HepG2 (cell line): ENCODE results near the gene ELFN1. TPM values are rescaled to one million over a fixed set of nuclear protein-coding genes. Genes with fewer than 3 reads are reported as not detected.

Experiments
- ATAC-seq: fragments of 200-7000 bp; cut with Tn5 transposase; 3 replicates; pipeline ENCODE4 v1.9.1; 2020; ENCODE audit warnings: mild to moderate bottlenecking, moderate library complexity
- BruUV-seq: library from RNA; stranded (reverse); fragments of 400-500 nt; replicated peaks from 2 replicates; lab custom pipeline; 2021; lab: Mats Ljungman, UMichigan
- CTCF ChIA-PET: fragments of 300-600 bp; formaldehyde crosslinking; extraction: SDS; loops from one replicate; lab custom pipeline; 2021; ENCODE audit warnings: low total read pairs, inconsistent platforms, low intra/inter-chr PET ratio; lab: Yijun Ruan, JAX
- POLR2A ChIA-PET: fragments of 350-600 bp; sonication (Branson Sonifier 250); formaldehyde crosslinking; loops from one replicate; lab custom pipeline; 2020; ENCODE audit warnings: antibody characterized with exemption, inconsistent platforms; lab: Yijun Ruan, JAX
- DNase-seq: peaks from one replicate; pipeline ENCODE4 v3.0.0-alpha.2; 2015; ENCODE audit warnings: low spot score
- FAIRE-seq: peaks from 3 replicates; lab custom pipeline; 2011; peaks lifted over from hg19 to GRCh38; lab: Jason Lieb, UNC
- H2AFZ ChIP-seq: one replicate; pipeline ENCODE4 v1.6.1; 2011; ENCODE audit warnings: low read length, inconsistent platforms
- H3K27ac ChIP-seq: fragments of 300-600 bp; 3 replicates; pipeline ENCODE4 v1.8.0; 2011; ENCODE audit warnings: mixed run types, mild to moderate bottlenecking, mixed read lengths, low read length, inconsistent platforms; ENCODE audit not compliant: insufficient read depth; ENCODE audit errors: extremely low read length
- H3K27me3 ChIP-seq, 2 experiments: fragments of 200-600 bp in 1 of 2; 2 replicates in 1 of 2; 3 replicates in 1 of 2; pipeline versions ENCODE4 v1.6.0 to v1.8.0; 2011; ENCODE audit warnings: low read length in 2 of 2, mild to moderate bottlenecking in 2 of 2, moderate library complexity in 2 of 2, inconsistent platforms in 1 of 2; ENCODE audit not compliant: insufficient read depth in 2 of 2, control insufficient read depth in 1 of 2
- H3K36me3 ChIP-seq, 2 experiments: fragments of 200-600 bp in 1 of 2; replicated peaks in 1 of 2; 2 replicates in 1 of 2; 3 replicates in 1 of 2; pipeline versions ENCODE4 v1.5.1 to v1.8.0; 2011; ENCODE audit warnings: low read length in 2 of 2, inconsistent platforms in 1 of 2; ENCODE audit not compliant: insufficient read depth in 2 of 2, control insufficient read depth in 1 of 2
- H3K4me1 ChIP-seq: 2 replicates; pipeline ENCODE4 v1.5.1; 2012; ENCODE audit warnings: low read length, inconsistent platforms; ENCODE audit not compliant: insufficient read depth
- H3K4me2 ChIP-seq: 2 replicates; pipeline ENCODE4 v1.6.0; 2011; ENCODE audit warnings: low read depth, low read length, inconsistent platforms
- H3K4me3 ChIP-seq, 3 experiments: fragments of 200-600 bp in 1 of 3; sonication (generic), shearing (Covaris generic) in 1 of 3; replicated peaks in 1 of 3; 2 replicates each; pipeline ENCODE4 v1.5.1; 2011 to 2016; ENCODE audit warnings: low read length in 3 of 3, inconsistent platforms in 2 of 3, low read depth in 2 of 3, mild to moderate bottlenecking in 2 of 3, control low read depth in 1 of 3, mixed read lengths in 1 of 3; ENCODE audit not compliant: insufficient read depth in 1 of 3
- H3K79me2 ChIP-seq: one replicate; pipeline ENCODE4 v1.6.1; 2011; ENCODE audit warnings: low read length, inconsistent platforms; ENCODE audit not compliant: insufficient read depth
- H3K9ac ChIP-seq: 2 replicates; pipeline ENCODE4 v1.6.0; 2011; ENCODE audit warnings: mild to moderate bottlenecking, low read depth, low read length, inconsistent platforms; ENCODE audit not compliant: insufficient read depth
- H3K9me3 ChIP-seq: 2 replicates; pipeline ENCODE4 v1.5.1; 2012; ENCODE audit warnings: mild to moderate bottlenecking, low read length
- H4K20me1 ChIP-seq: 2 replicates; pipeline ENCODE4 v1.6.0; 2011; ENCODE audit warnings: inconsistent platforms, mild to moderate bottlenecking, low read length, moderate library complexity; ENCODE audit not compliant: insufficient read depth
- CENPT ChIP-seq: sonication (generic); formaldehyde crosslinking; IDR thresholded peaks from 2 replicates; pipeline ENCODE4 v1.8.0; 2022; ENCODE audit warnings: low read depth, mild to moderate bottlenecking, moderate library complexity, missing genetic modification reagents
- EEA1 ChIP-seq: sonication (generic); formaldehyde crosslinking; IDR thresholded peaks from 2 replicates; pipeline ENCODE4 v1.5.1; 2020; ENCODE audit warnings: mild to moderate bottlenecking, missing genetic modification reagents, borderline replicate concordance
- EED ChIP-seq: sonication (generic); formaldehyde crosslinking; IDR thresholded peaks from 2 replicates; pipeline ENCODE4 v1.5.0; 2020; ENCODE audit warnings: mild to moderate bottlenecking, missing genetic modification reagents
- HNRNPK ChIP-seq: fragments of 200-400 bp; formaldehyde crosslinking; IDR thresholded peaks from 2 replicates; pipeline ENCODE4 v1.6.1; 2018; ENCODE audit warnings: low read length, low read depth, moderate library complexity, mild to moderate bottlenecking; ENCODE audit not compliant: poor library complexity, severe bottlenecking
- PCBP1 ChIP-seq: fragments of 200-400 bp; formaldehyde crosslinking; IDR thresholded peaks from 2 replicates; pipeline ENCODE4 v1.6.1; 2017; ENCODE audit warnings: mild to moderate bottlenecking, low read depth, low read length, borderline replicate concordance
- ZKSCAN1 ChIP-seq: fragments of 150-350 bp; IDR thresholded peaks from 2 replicates; pipeline ENCODE4 v1.6.1; 2014; ENCODE audit warnings: low read length
- ZKSCAN8 ChIP-seq: IDR thresholded peaks from 2 replicates; pipeline ENCODE4 v1.6.1; 2016; ENCODE audit warnings: borderline replicate concordance, missing genetic modification reagents, missing compliant biosample characterization
- ZNF121 ChIP-seq: sonication (generic); formaldehyde crosslinking; IDR thresholded peaks from 2 replicates; pipeline ENCODE4 v1.5.0; 2020; ENCODE audit warnings: mild to moderate bottlenecking, missing genetic modification reagents
- ZNF256 ChIP-seq: sonication (generic); formaldehyde crosslinking; conservative IDR thresholded peaks from 2 replicates; pipeline ENCODE4 v1.4.0; 2020; ENCODE audit warnings: missing genetic modification reagents
- WGBS: methylation state at CpG from one replicate; pipeline ENCODE4 v1.1.6; 2017; ENCODE audit warnings: low lambda C conversion rate; 5-methylcytosine and 5-hydroxymethylcytosine counted together
- in situ Hi-C: cut with HindIII; loops from 2 replicates; pipeline ENCODE4 v1.10.0; 2017; ENCODE audit warnings: low pct_unique_long_range_greater_than_20kb; ENCODE audit not compliant: extremely low pct_ligation_motif_present
- intact Hi-C: fragments of 100-400 bp; cut with micrococcal nuclease; formaldehyde crosslinking; loops from one replicate; pipeline ENCODE4 v1.10.0; 2022; ENCODE audit not compliant: unreplicated experiment
- polyA plus RNA-seq, 8 experiments: library from polyadenylated mRNA; depleted of rRNA in 3 of 8; stranded (reverse) in 7 of 8; unstranded in 1 of 8; fragments of >200 nt; fragmentation: Illumina TruSeq in 4 of 8; extraction: Trizol in 4 of 8; gene quantifications; 2 replicates each; pipeline versions ENCODE4 v1.2.1 to v1.2.3, GENCODE V29; 2011 to 2016; ENCODE audit warnings: low read depth in 4 of 8, missing spikeins in 1 of 8, mixed read lengths in 1 of 8; ENCODE audit not compliant: insufficient read depth in 1 of 8
- total RNA-seq, 5 experiments: library from RNA; depleted of rRNA; stranded (reverse); fragments of >200 nt; fragmentation: Illumina TruSeq; extraction: Trizol; gene quantifications; 2 replicates each; pipeline ENCODE4 v1.2.3, GENCODE V29; 2016; ENCODE audit warnings: low read depth in 1 of 5

ELFN1 gene
- total and polyA plus RNA-seq, 2 of the 13 experiments (the other 11 are each of a cell fraction or from before 2014, with no cell fraction given), result 0.13 to 0.18 TPM

GRCh38 chr7:1642291-1642731, 27.8 kb upstream of the ELFN1 start:
- DNase-seq, result no peak
- FAIRE-seq, result no peak
- intact Hi-C loops (no loop called here), in situ Hi-C loops (no loop called here)
- 34% methylated on average over 11 of the region's 14 CpGs for WGBS
- Histone ChIP-seq H4K20me1 (no peaks in the 10 kb centered on the region), H3K9me3 (peaks cover under 1% of the 10 kb centered on the region), H2AFZ (no peak overlapping the region), H3K4me3 (no peak overlapping the region), H3K27ac (no peak overlapping the region), H3K9ac (no peak overlapping the region), H3K27me3 (peaks cover 4 to 51% of the 10 kb centered on the region in 2 experiments), H3K4me2 (no peak overlapping the region), H3K36me3 (no peaks in the 10 kb centered on the region), H3K4me1 (peaks cover 30% of the 10 kb centered on the region), H3K79me2 (no peaks in the 10 kb centered on the region)
- ATAC-seq, result no peak
- TF ChIP-seq EED (no peak), PCBP1 (0 out of 2 replicates have a peak, but pooled peaks have one; percentile 32), HNRNPK (peak; percentile 71)
- no TSS peak for BruUV-seq
- ChIA-PET CTCF (no interaction called here), POLR2A (no interaction called here)

- in situ Hi-C loops (no loop called here), intact Hi-C loops (no loop called here)
- Histone ChIP-seq H3K4me2 (no peak overlapping the region), H3K4me3 (no peak overlapping the region), H3K9ac (no peak overlapping the region), H3K9me3 (no peaks in the 10 kb centered on the region), H3K27ac (no peak overlapping the region), H3K4me1 (peaks cover 39% of the 10 kb centered on the region), H2AFZ (no peak overlapping the region), H3K79me2 (no peaks in the 10 kb centered on the region), H4K20me1 (no peaks in the 10 kb centered on the region), H3K27me3 (peaks cover 6 to 62% of the 10 kb centered on the region in 2 experiments), H3K36me3 (no peaks in the 10 kb centered on the region)
- BruUV-seq, result no TSS peak
- DNase-seq, result no peak
- no peak for ATAC-seq
- WGBS, result 50% methylated on average over 7 of the region's 11 CpGs
- POLR2A ChIA-PET, result no interaction called here
- no peak for FAIRE-seq
- no peak for TF ChIP-seq ZKSCAN8 (CRISPR knock-in tag)
- TF ChIP-seq EEA1 (CRISPR knock-in tag), result 0 out of 2 replicates have a peak, but pooled peaks have one; percentile 6
- no peak for TF ChIP-seq CENPT (CRISPR knock-in tag)
- TF ChIP-seq ZKSCAN1, result peak; percentile 43; the same call in 1 of the 2 replicates
- no peak for TF ChIP-seq ZNF256 (CRISPR knock-in tag)
- peak; percentile 94 for TF ChIP-seq ZNF121 (CRISPR knock-in tag)
- CTCF ChIA-PET, result no interaction called here
Measured at GRCh38 chr7:1643270-1644092, 26.6 kb upstream of the ELFN1 start.
